ENCODE data around the gene ARL3. TPM values are rescaled to one million over a fixed set of nuclear protein-coding genes. Genes with fewer than 3 reads are reported as not detected.
"Not testable (repeated sequence)": the region's sequence is repeated elsewhere in the genome, so short reads cannot be mapped to it uniquely, and the experiment has no call there.

The ARL3 gene
- total RNA-seq, 2 experiments from 2014 or later, result 5.3 to 6.2 TPM

DNA sequence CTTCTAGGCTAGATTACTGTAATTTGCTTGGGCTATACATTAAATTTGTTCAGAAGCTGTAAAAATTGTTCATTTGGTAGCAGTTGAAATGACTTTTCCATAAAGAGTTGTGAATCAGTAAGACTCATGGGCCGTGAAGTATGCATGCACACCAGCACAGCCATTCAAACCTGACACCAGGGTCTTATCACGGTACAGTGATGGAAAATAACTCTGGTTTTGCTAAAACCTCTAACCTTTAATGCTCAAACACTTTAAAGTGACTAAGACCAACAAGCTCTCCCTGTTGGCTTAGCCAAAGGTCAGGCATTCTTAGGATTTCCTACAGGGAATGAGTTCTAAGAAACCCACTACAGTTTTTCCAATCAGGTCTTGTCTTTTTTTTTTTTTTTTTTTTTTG is 11.5 kb downstream of the ARL3 start:
- ChIA-PET POLR2A (no interaction called here), CTCF (interaction anchor here (1.7 kb wide), 1 partner anchor 27 kb away, joined by 6 read pairs; no protein-coding TSS in a partner anchor)
- Mint-ChIP-seq H3K4me3 (no peak overlapping the region), H3K36me3 (ENCODE audit: low read depth) (peaks cover 21% of the 10 kb centered on the region), H3K27ac (no peak overlapping the region), H3K27me3 (no peaks in the 10 kb centered on the region), H3K9me3 (no peaks in the 10 kb centered on the region), H3K4me1 (ENCODE audit: low read depth) (peaks cover 26% of the 10 kb centered on the region)
- intact Hi-C loops (cut with micrococcal nuclease), result no loop called here
- TF ChIP-seq, protein P1, sequence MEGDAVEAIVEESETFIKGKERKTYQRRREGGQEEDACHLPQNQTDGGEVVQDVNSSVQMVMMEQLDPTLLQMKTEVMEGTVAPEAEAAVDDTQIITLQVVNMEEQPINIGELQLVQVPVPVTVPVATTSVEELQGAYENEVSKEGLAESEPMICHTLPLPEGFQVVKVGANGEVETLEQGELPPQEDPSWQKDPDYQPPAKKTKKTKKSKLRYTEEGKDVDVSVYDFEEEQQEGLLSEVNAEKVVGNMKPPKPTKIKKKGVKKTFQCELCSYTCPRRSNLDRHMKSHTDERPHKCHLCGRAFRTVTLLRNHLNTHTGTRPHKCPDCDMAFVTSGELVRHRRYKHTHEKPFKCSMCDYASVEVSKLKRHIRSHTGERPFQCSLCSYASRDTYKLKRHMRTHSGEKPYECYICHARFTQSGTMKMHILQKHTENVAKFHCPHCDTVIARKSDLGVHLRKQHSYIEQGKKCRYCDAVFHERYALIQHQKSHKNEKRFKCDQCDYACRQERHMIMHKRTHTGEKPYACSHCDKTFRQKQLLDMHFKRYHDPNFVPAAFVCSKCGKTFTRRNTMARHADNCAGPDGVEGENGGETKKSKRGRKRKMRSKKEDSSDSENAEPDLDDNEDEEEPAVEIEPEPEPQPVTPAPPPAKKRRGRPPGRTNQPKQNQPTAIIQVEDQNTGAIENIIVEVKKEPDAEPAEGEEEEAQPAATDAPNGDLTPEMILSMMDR (IDR thresholded peaks at IDR 0.05), result no peak
- peak; percentile 65 for ATAC-seq
- DNase-seq, result peak; percentile 24

DNA sequence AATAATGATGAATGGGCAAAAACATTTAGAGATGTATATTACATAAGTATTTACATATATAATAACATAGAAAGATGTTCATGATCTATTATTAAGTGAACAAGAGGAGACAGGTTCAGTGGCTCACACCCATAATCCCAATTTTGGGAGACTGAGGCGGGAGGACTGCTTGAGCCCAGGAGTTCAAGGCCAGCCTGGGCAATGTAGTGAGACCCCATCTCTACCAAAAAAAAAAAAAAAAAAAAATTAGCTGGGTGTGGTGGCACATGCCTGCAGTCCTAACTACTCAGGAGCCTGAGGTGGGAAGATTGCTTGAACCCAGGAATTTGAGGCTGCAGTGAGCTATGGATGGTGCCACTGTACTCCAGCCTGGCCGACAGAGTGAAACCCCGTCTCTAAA is 12.4 kb downstream of the ARL3 start:
- Mint-ChIP-seq H3K4me1 (ENCODE audit: low read depth) (peaks cover 21% of the 10 kb centered on the region), H3K27ac (no peak overlapping the region), H3K27me3 (no peaks in the 10 kb centered on the region), H3K4me3 (no peak overlapping the region), H3K9me3 (no peaks in the 10 kb centered on the region), H3K36me3 (ENCODE audit: low read depth) (peaks cover 24% of the 10 kb centered on the region)
- DNase-seq (no peak), ATAC-seq (no peak)
- ChIA-PET CTCF (interaction anchor here (1.2 to 1.7 kb wide), 3 partner anchors 9 to 26 kb away, joined by 3 to 6 read pairs (median 6); partner anchors contain the start of genes ARL3 and SFXN2), POLR2A (no interaction called here)
- TF ChIP-seq, protein P1 (IDR thresholded peaks at IDR 0.05), result no peak
- intact Hi-C loops (cut with micrococcal nuclease), result no loop called here

DNA sequence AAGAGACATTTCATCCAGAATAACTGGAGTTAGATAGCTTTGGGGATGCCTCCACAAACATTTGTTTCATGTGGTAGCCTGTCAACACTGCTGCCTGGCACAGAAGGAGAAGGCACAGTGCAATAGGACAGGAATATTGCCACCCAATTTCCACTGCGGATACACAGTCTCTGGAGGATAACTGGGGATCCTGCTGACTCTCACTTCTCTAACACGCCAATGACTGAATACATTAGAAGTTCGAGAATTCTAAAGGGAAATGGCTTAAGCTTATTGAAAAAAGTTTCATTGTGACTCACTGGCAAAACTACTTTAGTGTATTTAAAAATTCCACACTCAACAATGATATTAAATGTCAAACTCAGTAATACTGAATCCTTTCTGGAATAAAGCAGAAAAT is 12.9 kb downstream of the ARL3 start:
- H3K4me1 Mint-ChIP-seq (ENCODE audit: low read depth), result peaks cover 21% of the 10 kb centered on the region
- H3K9me3 Mint-ChIP-seq, result no peaks in the 10 kb centered on the region
- intact Hi-C loops (cut with micrococcal nuclease), result no loop called here
- ATAC-seq (no peak), DNase-seq (no peak)
- POLR2A ChIA-PET, result no interaction called here
- no peak overlapping the region for H3K27ac Mint-ChIP-seq
- H3K27me3 Mint-ChIP-seq, result no peaks in the 10 kb centered on the region
- CTCF ChIA-PET, result interaction anchor here (1.2 to 1.7 kb wide), 3 partner anchors 10 to 26 kb away, joined by 3 to 6 read pairs (median 6); partner anchors contain the start of genes ARL3 and SFXN2
- TF ChIP-seq, protein P1 (IDR thresholded peaks at IDR 0.05), result no peak
- H3K4me3 Mint-ChIP-seq, result no peak overlapping the region
- peaks cover 27% of the 10 kb centered on the region for H3K36me3 Mint-ChIP-seq (ENCODE audit: low read depth)

DNA sequence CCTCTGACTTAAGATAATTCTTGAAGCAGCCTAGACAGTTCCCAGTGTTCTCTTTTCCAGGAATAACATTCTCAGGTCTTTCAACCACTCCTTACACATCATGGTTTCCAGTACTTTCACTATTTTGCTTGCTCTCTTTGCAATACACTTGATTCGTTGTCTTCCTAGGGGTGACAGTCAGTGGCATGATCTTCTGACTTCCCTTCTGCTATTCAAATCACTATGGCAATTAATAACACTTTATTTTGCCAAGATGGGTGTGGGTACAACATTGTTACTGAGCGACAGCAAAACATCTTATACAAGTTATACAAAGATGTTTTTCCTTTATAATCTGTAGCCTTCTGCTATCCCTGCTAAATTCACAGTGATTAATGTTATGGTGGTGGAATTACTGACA is 15.3 kb downstream of the ARL3 start:
- Mint-ChIP-seq H3K9me3 (no peaks in the 10 kb centered on the region), H3K27ac (no peak overlapping the region), H3K4me1 (ENCODE audit: low read depth) (peaks cover 10% of the 10 kb centered on the region), H3K4me3 (no peak overlapping the region), H3K27me3 (no peaks in the 10 kb centered on the region), H3K36me3 (ENCODE audit: low read depth) (peaks cover 23% of the 10 kb centered on the region)
- ChIA-PET POLR2A (interaction anchor here (1.2 kb wide), 1 partner anchor 14 kb away, joined by 3 read pairs; no protein-coding TSS in a partner anchor), CTCF (interaction anchor here (0.5 to 1.7 kb wide), 3 partner anchors 22 to 115 kb away, joined by 3 to 6 read pairs (median 4); no protein-coding TSS in a partner anchor)
- DNase-seq (no peak), ATAC-seq (no peak)
- TF ChIP-seq, protein P1 (IDR thresholded peaks at IDR 0.05), result no peak
- intact Hi-C loops (cut with micrococcal nuclease), result no loop called here

DNA sequence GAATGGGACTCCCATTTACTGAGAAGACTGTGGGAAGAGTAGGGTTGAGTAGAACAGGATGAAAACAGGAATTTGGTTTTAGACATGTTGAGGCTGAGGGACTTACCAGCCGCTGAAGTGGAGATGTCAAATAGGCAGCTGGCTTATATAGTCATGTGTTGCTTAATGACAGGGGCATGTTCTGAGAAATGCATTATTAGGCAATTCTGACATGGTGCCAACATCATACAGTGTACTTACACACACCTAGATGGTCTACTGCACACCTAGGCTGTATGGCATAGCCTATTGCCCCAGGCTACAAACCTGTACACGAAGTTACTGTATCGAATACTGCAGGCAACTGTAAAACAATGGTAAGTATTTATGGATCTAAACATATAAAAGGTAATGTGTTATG is 17.5 kb downstream of the ARL3 start:
- H3K9me3 Mint-ChIP-seq, result no peaks in the 10 kb centered on the region
- TF ChIP-seq, protein P1 (IDR thresholded peaks at IDR 0.05), result no peak
- no peak overlapping the region for H3K4me3 Mint-ChIP-seq
- peaks cover 5% of the 10 kb centered on the region for H3K4me1 Mint-ChIP-seq (ENCODE audit: low read depth)
- intact Hi-C loops (cut with micrococcal nuclease), result no loop called here
- POLR2A ChIA-PET, result no interaction called here
- CTCF ChIA-PET, result no interaction called here
- H3K36me3 Mint-ChIP-seq (ENCODE audit: low read depth), result peaks cover 21% of the 10 kb centered on the region
- H3K27me3 Mint-ChIP-seq, result no peaks in the 10 kb centered on the region
- no peak overlapping the region for H3K27ac Mint-ChIP-seq
- DNase-seq (no peak), ATAC-seq (no peak)

DNA sequence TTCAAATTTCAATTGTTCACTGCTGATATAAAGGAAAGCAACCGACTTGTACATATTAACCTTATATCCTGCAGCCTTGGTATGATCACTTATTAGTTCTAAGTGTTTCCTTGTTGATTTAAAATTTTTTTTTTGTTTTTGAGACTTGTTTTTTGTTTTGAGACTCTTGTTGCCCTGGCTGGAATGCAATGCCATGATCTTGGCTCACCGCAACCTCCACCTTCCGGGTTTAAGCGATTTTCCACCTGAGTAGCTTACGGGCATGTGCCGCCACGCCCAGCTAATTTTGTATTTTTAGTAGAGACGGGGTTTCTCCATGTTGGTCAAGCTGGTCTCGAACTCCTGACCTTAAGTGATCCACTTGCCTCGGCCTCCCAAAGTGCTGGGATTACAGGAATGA is 18.8 kb downstream of the ARL3 start:
- POLR2A ChIA-PET; ATAC-seq; DNase-seq; CTCF ChIA-PET; H3K27me3 Mint-ChIP-seq; intact Hi-C loops (cut with micrococcal nuclease); H3K4me3 Mint-ChIP-seq; H3K27ac Mint-ChIP-seq; H3K4me1 Mint-ChIP-seq (ENCODE audit: low read depth); H3K9me3 Mint-ChIP-seq: not testable (repeated sequence)
- peaks cover 21% of the 10 kb centered on the region for H3K36me3 Mint-ChIP-seq (ENCODE audit: low read depth)

Measured in activated CD8-positive, alpha-beta T cell treated with anti-CD3 and anti-CD28 coated beads for 36 hours (primary cell).